HG03342 (cell line): Measurements from ENCODE around the gene GATD1.

Experiments used
- ATAC-seq: cut with Tn5 transposase; IDR thresholded peaks from one replicate; pipeline ENCODE4 v1.9.1; 2021; ENCODE audit warnings: mild to moderate bottlenecking, moderate library complexity; ENCODE audit not compliant: unreplicated experiment

Gene GATD1

GRCh38 chr11:796565-797295 lies 19.4 kb upstream of the GATD1 start:
- no peak for ATAC-seq

- ATAC-seq = peak; percentile 16
Measured at GRCh38 chr11:795634-796564, 18.6 kb upstream of the GATD1 start.

DNA sequence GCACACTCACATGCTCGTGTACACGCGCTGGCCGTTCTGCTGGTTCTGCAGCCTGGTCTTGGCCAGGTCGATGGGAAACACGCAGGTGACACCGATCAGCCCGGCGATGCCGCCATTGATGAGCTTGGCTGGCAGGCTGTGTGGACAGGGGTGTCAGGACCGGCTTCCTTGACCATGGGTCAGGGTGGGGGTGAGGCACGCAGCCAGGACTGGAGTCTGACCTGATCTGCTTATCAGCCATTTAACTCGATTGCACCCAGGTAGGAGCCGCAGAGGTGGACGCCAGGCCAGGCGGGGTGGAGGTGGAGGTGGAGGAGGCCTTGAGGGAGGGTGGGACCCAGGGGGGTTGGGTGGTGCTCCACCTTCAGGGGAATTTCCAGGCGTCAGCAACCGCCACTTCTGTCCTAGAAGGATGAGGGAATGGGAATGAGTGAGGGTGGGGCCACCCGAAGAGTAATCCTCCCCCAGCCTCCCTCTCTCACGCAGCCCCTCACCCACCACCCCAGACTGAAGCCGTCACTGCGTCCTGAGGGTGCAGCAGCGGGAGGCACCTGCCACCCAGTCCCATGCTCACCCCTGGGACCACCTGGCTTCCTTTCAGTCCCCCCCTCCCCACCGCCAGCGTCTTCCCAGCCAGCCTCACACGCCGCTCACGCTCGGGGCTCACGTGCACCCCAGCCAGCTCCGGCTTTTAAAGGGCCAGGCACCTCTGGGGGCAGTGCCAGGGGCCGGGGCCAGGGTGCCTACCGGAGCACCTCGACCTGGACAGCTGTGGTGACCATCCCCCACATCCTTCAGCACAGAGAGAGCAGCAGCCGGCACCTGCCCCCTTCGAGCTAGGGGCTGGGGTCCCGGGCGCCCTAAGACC lies 17.7 kb upstream of the GATD1 start:
- ATAC-seq = no peak

- no peak for ATAC-seq
Measured at GRCh38 chr11:794013-794765, 16.9 kb upstream of the GATD1 start.

GRCh38 chr11:793556-793955 lies 16.3 kb upstream of the GATD1 start:
- ATAC-seq = no peak

- ATAC-seq = no peak
Measured at GRCh38 chr11:792873-793272, 15.6 kb upstream of the GATD1 start.

DNA sequence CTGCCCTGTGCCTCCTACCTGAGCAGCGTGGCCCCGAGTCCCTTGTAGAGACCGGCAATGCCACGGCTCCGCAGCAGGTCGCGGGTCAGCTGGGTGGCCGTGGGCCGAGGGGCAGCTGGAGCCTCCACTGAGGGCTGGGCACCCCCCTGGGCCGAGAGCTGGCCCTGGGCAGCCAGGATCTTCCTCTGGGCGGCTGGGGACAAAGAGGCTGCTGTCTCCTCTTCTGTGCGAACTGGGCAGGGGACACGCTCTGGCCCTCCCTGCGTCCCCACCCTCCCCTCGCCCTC lies 15.2 kb upstream of the GATD1 start:
- no peak for ATAC-seq

DNA sequence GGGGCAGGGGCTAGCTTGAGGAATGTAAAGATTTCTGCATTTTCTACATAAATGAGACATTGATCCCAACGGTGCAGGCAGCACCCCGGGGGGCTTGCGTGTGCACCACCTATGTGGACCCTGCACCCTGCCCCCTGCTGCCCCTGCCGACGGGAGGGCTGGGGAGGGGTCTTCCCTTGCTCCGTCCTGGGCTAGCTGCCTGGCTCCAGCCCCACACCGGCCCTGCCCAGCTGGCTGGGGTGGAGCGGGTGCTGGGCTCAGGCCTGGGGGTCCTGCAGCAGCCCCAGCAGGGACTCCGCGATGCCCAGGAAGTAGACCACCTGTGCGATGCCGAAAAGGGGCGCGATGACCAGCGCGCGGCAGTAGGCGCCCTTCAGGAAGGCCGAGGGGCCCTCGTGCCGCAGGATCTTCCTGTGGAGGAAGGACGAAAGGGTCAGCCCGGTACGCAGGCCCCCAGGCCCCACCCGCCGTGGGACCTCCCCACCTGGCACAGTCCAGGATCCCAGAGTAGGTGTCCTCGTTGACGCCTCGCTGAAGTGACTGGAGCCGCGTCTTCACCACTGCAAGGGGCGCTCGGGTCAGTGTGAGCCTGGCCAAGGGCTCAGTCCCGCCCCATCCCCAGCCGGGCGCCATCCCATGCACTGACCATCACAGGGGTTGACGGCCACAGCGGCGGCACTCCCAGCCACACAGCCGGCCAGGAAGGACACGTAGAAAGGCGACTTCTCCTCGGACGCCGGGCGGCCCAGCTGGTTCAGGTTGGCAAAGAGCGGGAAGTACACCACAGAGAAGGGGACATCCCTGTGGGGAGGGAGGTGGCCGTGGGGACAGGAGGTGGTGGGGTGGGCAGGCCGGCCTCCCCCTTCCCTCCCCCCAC lies 14.6 kb upstream of the GATD1 start:
- ATAC-seq = no peak

- ATAC-seq = no peak
Measured at GRCh38 chr11:790721-791564, 13.7 kb upstream of the GATD1 start.

- ATAC-seq = no peak
Measured at GRCh38 chr11:789943-790342, 12.7 kb upstream of the GATD1 start, which contains the start of gene CEND1. Gene CEND1 (minus strand): TSS chr11:790090. CDS start chr11:788576, 1,514 bp downstream.

- no peak for ATAC-seq
Measured at GRCh38 chr11:788953-789940, 12.0 kb upstream of the GATD1 start.

DNA sequence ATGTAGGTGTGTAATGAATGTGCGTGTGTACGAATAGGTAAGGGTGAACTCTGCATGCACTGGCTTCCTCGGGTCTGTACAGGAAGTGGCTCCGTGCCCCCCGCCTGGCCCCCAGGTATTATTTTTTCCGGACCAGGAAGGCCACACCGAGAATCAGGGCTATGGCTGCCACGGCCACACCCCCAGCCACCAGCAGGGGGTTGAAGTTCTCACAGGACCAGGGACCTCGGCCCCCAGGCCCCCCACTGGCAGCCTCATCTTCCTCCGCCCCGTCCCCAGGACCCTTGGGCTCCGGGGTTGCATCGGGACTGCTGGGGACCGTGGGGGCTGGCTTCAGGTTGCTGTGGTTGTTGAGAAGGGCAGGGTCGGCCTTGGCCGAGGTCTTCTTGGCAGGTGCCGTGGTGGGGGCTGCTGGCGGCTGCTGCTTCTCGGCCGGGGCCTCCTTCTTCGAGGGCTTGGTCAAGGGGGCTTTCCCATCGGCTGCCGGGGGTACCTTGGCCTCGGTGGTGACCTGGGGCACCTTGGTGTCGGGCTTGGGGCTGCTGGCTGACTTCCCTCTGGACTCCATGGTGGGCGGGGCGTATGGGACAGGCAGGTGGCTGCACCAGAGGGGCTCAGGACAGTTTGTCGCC lies 10.8 kb upstream of the GATD1 start:
- ATAC-seq = no peak

GRCh38 chr11:787084-787675 lies 9.9 kb upstream of the GATD1 start:
- no peak for ATAC-seq

DNA sequence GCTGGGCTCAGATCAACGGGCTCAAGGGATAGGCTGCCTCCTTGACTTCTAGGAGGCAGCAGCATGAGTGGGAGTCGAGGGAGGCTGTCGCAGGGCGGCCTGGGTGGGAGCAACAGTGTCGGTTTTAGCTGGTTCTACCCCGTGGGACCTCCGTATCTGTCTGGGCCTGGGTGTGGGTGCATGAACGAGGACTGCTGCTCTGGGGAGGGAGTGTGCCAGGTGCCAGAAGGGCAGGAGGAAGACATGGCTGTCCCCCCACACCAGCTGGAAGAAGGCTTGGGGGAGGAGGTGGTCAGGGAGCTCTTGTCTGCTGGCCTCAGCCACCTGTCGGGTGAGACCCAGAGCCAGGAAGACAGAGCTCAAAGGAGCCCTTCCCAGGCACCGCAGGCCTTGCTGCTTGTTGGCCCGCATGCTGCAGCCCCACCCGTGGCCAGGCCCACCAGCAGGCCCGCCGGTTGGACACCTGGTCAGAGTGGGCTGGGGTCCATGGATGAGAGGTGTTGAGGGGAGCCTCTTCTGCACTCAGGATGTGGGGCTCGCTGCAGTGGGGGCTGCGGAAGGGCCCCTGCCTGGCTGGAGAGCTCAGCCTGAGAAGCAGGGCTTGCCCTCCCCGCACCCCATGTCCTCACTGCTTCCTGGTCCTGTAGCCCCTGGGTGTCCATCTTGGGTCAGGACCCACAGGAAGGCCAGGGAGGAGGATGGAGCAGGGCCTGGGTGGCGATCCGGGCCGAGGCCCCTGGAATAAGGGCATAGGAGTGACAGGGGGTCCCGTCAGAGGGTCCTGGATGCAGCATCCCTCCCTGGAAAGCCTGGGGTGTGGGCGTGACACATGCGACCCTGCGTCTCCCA lies 9.2 kb upstream of the GATD1 start:
- no peak for ATAC-seq

DNA sequence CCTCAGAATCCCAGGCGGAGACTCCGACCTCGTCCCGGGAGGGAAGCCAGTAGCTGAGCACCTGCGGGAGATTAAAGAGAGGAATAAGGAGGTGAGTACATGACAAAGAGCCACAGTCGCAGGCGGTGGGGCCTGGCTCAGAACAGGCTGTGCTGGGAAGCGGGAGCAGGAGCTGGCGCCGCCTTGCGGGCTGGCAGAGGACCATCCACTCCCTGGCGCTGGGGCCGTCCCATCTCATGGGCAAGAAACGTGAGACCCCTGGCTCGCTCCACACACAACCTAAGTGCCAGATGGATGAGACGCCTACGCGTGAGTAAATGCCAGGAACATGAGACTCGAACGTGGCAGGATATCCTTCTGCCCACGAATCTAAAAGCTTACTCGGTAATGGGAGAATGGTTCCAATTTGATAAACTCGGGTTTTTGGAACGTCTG lies 6.3 kb upstream of the GATD1 start:
- no peak for ATAC-seq
